ENCODE data around the gene TSPOAP1.

Gene TSPOAP1

GRCh38 chr17:58365185-58365979 is 36.8 kb upstream of the TSPOAP1 start:
- H3K27me3 ChIP-seq (ENCODE audit: insufficient read depth, low read length, poor library complexity, severe bottlenecking) = no peaks in the 10 kb centered on the region
- no peaks in the 10 kb centered on the region for H3K4me1 ChIP-seq (ENCODE audit: insufficient read depth, low read length, poor library complexity, severe bottlenecking)
- H3K9ac ChIP-seq (ENCODE audit: low read depth, low read length, poor library complexity, severe bottlenecking) = no peak overlapping the region
- no peaks in the 10 kb centered on the region for H4K20me1 ChIP-seq (ENCODE audit: insufficient read depth, low read length, poor library complexity, severe bottlenecking)
- no peak overlapping the region for H3K4me2 ChIP-seq (ENCODE audit: low read depth, low read length, poor library complexity, severe bottlenecking)
- peaks cover 70% of the 10 kb centered on the region; the same call in 1 of the 2 replicates for H3K36me3 ChIP-seq (ENCODE audit: insufficient read depth, low read length)
- H3K9me2 ChIP-seq (replicated peaks; ENCODE audit: low read depth, low read length) = no peaks in the 10 kb centered on the region
- no peak for TF ChIP-seq EZH2phosphoT487 (IDR thresholded peaks at IDR 0.05; ENCODE audit: borderline replicate concordance)
- TF ChIP-seq, protein P1, sequence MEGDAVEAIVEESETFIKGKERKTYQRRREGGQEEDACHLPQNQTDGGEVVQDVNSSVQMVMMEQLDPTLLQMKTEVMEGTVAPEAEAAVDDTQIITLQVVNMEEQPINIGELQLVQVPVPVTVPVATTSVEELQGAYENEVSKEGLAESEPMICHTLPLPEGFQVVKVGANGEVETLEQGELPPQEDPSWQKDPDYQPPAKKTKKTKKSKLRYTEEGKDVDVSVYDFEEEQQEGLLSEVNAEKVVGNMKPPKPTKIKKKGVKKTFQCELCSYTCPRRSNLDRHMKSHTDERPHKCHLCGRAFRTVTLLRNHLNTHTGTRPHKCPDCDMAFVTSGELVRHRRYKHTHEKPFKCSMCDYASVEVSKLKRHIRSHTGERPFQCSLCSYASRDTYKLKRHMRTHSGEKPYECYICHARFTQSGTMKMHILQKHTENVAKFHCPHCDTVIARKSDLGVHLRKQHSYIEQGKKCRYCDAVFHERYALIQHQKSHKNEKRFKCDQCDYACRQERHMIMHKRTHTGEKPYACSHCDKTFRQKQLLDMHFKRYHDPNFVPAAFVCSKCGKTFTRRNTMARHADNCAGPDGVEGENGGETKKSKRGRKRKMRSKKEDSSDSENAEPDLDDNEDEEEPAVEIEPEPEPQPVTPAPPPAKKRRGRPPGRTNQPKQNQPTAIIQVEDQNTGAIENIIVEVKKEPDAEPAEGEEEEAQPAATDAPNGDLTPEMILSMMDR (conservative IDR thresholded peaks at IDR 0.05; ENCODE audit: low read length) = no peak
- H3F3A ChIP-seq (ENCODE audit: low read depth) = no peaks in the 10 kb centered on the region
- H3K79me2 ChIP-seq (ENCODE audit: insufficient read depth, low read length) = peaks cover 16% of the 10 kb centered on the region
- no peak overlapping the region for H2AFZ ChIP-seq (ENCODE audit: low read length)
- no peak overlapping the region for H3K4me3 ChIP-seq (ENCODE audit: low read length, poor library complexity, severe bottlenecking)
- H3K9me3 ChIP-seq (ENCODE audit: insufficient read depth, low read depth, low read length) = no peaks in the 10 kb centered on the region

- no peaks in the 10 kb centered on the region for H3K9me2 ChIP-seq (replicated peaks; ENCODE audit: low read depth, low read length)
- peaks cover 16% of the 10 kb centered on the region for H3K79me2 ChIP-seq (ENCODE audit: insufficient read depth, low read length)
- TF ChIP-seq EZH2phosphoT487 (IDR thresholded peaks at IDR 0.05; ENCODE audit: borderline replicate concordance) = no peak
- TF ChIP-seq, protein P1 (conservative IDR thresholded peaks at IDR 0.05; ENCODE audit: low read length) = no peak
- H4K20me1 ChIP-seq (ENCODE audit: insufficient read depth, low read length, poor library complexity, severe bottlenecking) = no peaks in the 10 kb centered on the region
- H3K36me3 ChIP-seq (ENCODE audit: insufficient read depth, low read length) = peaks cover 69% of the 10 kb centered on the region; the same call in 1 of the 2 replicates
- no peak overlapping the region for H3K9ac ChIP-seq (ENCODE audit: low read depth, low read length, poor library complexity, severe bottlenecking)
- H3K4me1 ChIP-seq (ENCODE audit: insufficient read depth, low read length, poor library complexity, severe bottlenecking) = no peaks in the 10 kb centered on the region
- H3K4me2 ChIP-seq (ENCODE audit: low read depth, low read length, poor library complexity, severe bottlenecking) = no peak overlapping the region
- no peaks in the 10 kb centered on the region for H3F3A ChIP-seq (ENCODE audit: low read depth)
- H3K9me3 ChIP-seq (ENCODE audit: insufficient read depth, low read depth, low read length) = no peaks in the 10 kb centered on the region
- H3K4me3 ChIP-seq (ENCODE audit: low read length, poor library complexity, severe bottlenecking) = no peak overlapping the region
- no peak overlapping the region for H2AFZ ChIP-seq (ENCODE audit: low read length)
- no peaks in the 10 kb centered on the region for H3K27me3 ChIP-seq (ENCODE audit: insufficient read depth, low read length, poor library complexity, severe bottlenecking)
Observed at GRCh38 chr17:58364270-58364942, 35.8 kb upstream of the TSPOAP1 start.

DNA sequence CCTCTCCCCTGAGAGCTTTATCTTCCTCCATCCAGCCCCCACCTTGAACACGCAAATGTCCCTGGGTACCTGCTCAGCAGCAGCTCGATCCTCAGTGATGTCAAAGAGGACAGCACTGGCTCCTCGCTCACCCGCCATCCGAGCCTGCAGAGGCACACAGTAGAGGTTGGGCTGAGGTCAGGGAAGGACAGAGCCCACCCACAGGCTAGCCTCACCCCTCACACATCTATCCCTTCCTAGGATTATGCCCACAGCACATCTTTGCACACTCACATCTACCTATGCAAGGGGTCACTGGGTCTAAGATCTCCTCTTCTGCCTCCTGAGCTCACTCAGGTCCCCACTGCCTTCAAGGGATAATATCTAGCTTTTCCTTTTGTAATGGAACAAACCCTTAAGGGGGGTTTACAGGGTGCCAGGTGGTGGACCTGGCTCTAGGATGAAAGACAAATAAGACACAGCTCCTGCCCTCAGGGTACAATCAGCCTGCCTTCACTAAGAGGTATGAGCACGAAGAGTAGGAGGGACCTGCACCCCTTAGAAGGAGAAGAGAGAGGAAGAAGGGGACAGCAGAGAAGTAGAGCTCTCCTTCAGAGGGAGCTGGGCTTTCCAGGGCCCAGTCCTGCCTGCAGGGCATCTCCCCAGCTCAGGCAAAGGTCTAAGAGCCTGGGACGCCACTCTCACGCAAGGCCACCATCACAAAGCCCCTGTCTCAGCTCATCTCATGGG is 35.0 kb upstream of the TSPOAP1 start:
- TF ChIP-seq, protein P1 (conservative IDR thresholded peaks at IDR 0.05; ENCODE audit: low read length) = no peak
- no peak for TF ChIP-seq EZH2phosphoT487 (IDR thresholded peaks at IDR 0.05; ENCODE audit: borderline replicate concordance)
- no peak overlapping the region for H3K9ac ChIP-seq (ENCODE audit: low read depth, low read length, poor library complexity, severe bottlenecking)
- peaks cover 66% of the 10 kb centered on the region; the same call in 1 of the 2 replicates for H3K36me3 ChIP-seq (ENCODE audit: insufficient read depth, low read length)
- no peak overlapping the region for H2AFZ ChIP-seq (ENCODE audit: low read length)
- no peaks in the 10 kb centered on the region for H3K27me3 ChIP-seq (ENCODE audit: insufficient read depth, low read length, poor library complexity, severe bottlenecking)
- no peaks in the 10 kb centered on the region for H3K9me2 ChIP-seq (replicated peaks; ENCODE audit: low read depth, low read length)
- no peak overlapping the region for H3K4me2 ChIP-seq (ENCODE audit: low read depth, low read length, poor library complexity, severe bottlenecking)
- no peaks in the 10 kb centered on the region for H3K4me1 ChIP-seq (ENCODE audit: insufficient read depth, low read length, poor library complexity, severe bottlenecking)
- H4K20me1 ChIP-seq (ENCODE audit: insufficient read depth, low read length, poor library complexity, severe bottlenecking) = no peaks in the 10 kb centered on the region
- H3K79me2 ChIP-seq (ENCODE audit: insufficient read depth, low read length) = peaks cover 16% of the 10 kb centered on the region
- no peaks in the 10 kb centered on the region for H3K9me3 ChIP-seq (ENCODE audit: insufficient read depth, low read depth, low read length)
- H3F3A ChIP-seq (ENCODE audit: low read depth) = no peaks in the 10 kb centered on the region
- H3K4me3 ChIP-seq (ENCODE audit: low read length, poor library complexity, severe bottlenecking) = no peak overlapping the region
